ENCODE results near the gene AGER.

DNA sequence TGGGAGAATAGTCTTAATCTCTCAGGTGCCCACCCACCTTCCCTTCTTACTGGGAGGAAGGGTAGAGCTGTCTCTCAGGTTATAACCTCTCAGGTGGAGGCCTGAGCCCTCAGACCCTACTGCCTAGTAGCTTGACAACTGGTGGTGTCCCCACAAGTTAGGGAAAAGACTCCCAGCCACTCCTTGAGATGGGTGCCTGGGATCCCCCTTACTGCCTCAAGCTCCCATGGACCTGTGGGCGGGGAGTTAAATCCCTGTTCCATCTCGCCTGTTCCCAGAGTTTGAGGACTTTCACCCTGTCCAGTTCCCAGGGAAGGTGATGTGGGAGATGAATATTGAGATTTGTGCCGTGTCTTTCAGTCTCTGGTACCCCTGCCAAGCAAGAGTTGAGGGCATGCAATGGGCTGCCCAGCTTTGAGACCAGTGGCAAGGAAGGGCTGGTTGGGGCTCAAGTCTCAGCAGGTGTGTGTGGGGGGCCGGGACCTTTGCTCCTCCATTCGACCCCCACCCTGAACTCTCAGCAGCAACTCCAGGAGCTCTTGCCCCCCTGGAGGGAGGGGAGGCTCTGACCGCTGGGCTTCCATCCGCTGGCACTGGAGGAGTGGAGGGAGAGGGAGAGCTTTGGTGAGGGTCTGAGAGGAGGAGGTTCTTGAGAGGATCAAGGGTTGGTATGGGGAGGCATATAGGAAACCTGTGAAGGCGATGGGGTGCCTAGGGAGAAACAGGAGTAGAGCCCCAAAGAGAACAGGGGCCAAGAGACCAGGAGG lies 7.0 kb upstream of the AGER start:
- TF ChIP-seq CTCF (IDR thresholded peaks at IDR 0.05; ENCODE audit: insufficient read depth, low read depth, low read length) (no peak), EZH2 (IDR thresholded peaks at IDR 0.05; ENCODE audit: insufficient read depth, low read length) (no peak)

Measured in astrocyte (in vitro differentiated cells and primary cell).